Ishikawa (cell line): ENCODE measurements around the gene SLC6A20.

Experiments
- CREB1 ChIP-seq: IDR thresholded peaks from 2 replicates; pipeline ENCODE4 v1.6.1; 2012; ENCODE audit warnings: low read depth
- EP300 ChIP-seq: IDR thresholded peaks from 2 replicates; pipeline ENCODE4 v1.6.1; 2012; ENCODE audit warnings: borderline replicate concordance
- MAX ChIP-seq: IDR thresholded peaks from 2 replicates; pipeline ENCODE4 v1.6.1; 2012
- REST ChIP-seq: IDR thresholded peaks from 2 replicates; pipeline ENCODE4 v1.6.1; 2012; ENCODE audit warnings: low read depth, mild to moderate bottlenecking
- TAF1 ChIP-seq: IDR thresholded peaks from 2 replicates; pipeline ENCODE4 v1.6.1; 2012; ENCODE audit warnings: low read depth, mild to moderate bottlenecking
- YY1 ChIP-seq: IDR thresholded peaks from 2 replicates; pipeline ENCODE4 v1.6.1; 2012; ENCODE audit warnings: low read depth
- ZBTB7A ChIP-seq: IDR thresholded peaks from 2 replicates; pipeline ENCODE4 v1.6.1; 2012; ENCODE audit warnings: low read depth

GRCh38 chr3:45724911-45725310, 71.4 kb downstream of the SLC6A20 start:
- TF ChIP-seq MAX (no peak), CREB1 (no peak), REST (no peak), TAF1 (no peak), ZBTB7A (no peak), YY1 (no peak), EP300 (no peak)
